HEK293 (cell line): ENCODE measurements around the gene IGF2R.

Experiments used
- CTCF ChIP-seq: fragments of 450-650 bp; formaldehyde crosslinking; IDR thresholded peaks from 2 replicates; pipeline ENCODE4 v1.5.1; 2016; ENCODE audit warnings: missing biosample characterization, missing genetic modification characterization
- HOXA7 ChIP-seq: sonication (generic); formaldehyde crosslinking; IDR thresholded peaks from 2 replicates; pipeline ENCODE4 v1.8.1; 2022; ENCODE audit warnings: missing genetic modification reagents, borderline replicate concordance
- SETDB1 ChIP-seq: IDR thresholded peaks from one replicate; pipeline ENCODE4 v1.6.1; 2017; ENCODE audit warnings: mild to moderate bottlenecking, low read length, moderate library complexity, mixed read lengths; ENCODE audit not compliant: insufficient read length
- YY2 ChIP-seq: fragments of 450-650 bp; formaldehyde crosslinking; IDR thresholded peaks from 2 replicates; pipeline ENCODE4 v1.5.1; 2016; ENCODE audit warnings: missing biosample characterization, missing genetic modification characterization
- ZNF155 ChIP-seq: fragments of 450-650 bp; formaldehyde crosslinking; IDR thresholded peaks from 2 replicates; pipeline ENCODE4 v1.5.1; 2016; ENCODE audit warnings: missing biosample characterization, missing genetic modification characterization
- ZNF513 ChIP-seq: fragments of 450-650 bp; IDR thresholded peaks from 2 replicates; pipeline ENCODE4 v1.5.1; 2018; ENCODE audit warnings: missing biosample characterization, missing genetic modification characterization
- ZNF704 ChIP-seq: fragments of 450-650 bp; formaldehyde crosslinking; IDR thresholded peaks from 2 replicates; pipeline ENCODE4 v1.5.1; 2016; ENCODE audit warnings: missing biosample characterization, missing genetic modification characterization

- TF ChIP-seq CTCF (tag by site-specific recombination) (no peak), HOXA7 (no peak), ZNF704 (no peak), ZNF155 (tag by site-specific recombination) (no peak), SETDB1 (no peak), YY2 (tag by site-specific recombination) (no peak), ZNF513 (tag by site-specific recombination) (no peak)
Observed at GRCh38 chr6:160032538-160032937, 63.7 kb downstream of the IGF2R start.
